Esophagus (tissue), 2 donors: ENCODE data around the gene MAP1LC3B. TPM values are rescaled to one million over a fixed set of nuclear protein-coding genes. Genes with fewer than 3 reads are reported as not detected.

Experiments
- H3K27ac ChIP-seq, 2 donors: one replicate each; pipeline ENCODE4 v1.5.1; 2013; ENCODE audit warnings: low read depth in 2 of 2, mild to moderate bottlenecking in 2 of 2, inconsistent platforms in 1 of 2, low read length in 1 of 2, moderate library complexity in 1 of 2
- H3K27me3 ChIP-seq, 2 donors: one replicate each; pipeline ENCODE4 v1.6.1; 2013; ENCODE audit warnings: low read length in 2 of 2, control low read depth in 1 of 2, mild to moderate bottlenecking in 1 of 2; ENCODE audit not compliant: insufficient read depth in 2 of 2, control insufficient read depth in 1 of 2
- H3K36me3 ChIP-seq, 2 donors: one replicate each; pipeline ENCODE4 v1.6.1; 2013; ENCODE audit warnings: low read length in 1 of 2; ENCODE audit not compliant: control insufficient read depth in 2 of 2, insufficient read depth in 2 of 2
- H3K4me1 ChIP-seq, 2 donors: one replicate each; pipeline ENCODE4 v1.6.1; 2013; ENCODE audit warnings: low read length in 1 of 2; ENCODE audit not compliant: control insufficient read depth in 2 of 2, insufficient read depth in 2 of 2
- H3K4me3 ChIP-seq, 2 donors: one replicate each; pipeline ENCODE4 v1.5.1; 2013; ENCODE audit warnings: low read length in 2 of 2, mild to moderate bottlenecking in 2 of 2, low read depth in 1 of 2, moderate library complexity in 1 of 2
- H3K9me3 ChIP-seq, 2 donors: one replicate each; pipeline ENCODE4 v1.6.1; 2013; ENCODE audit warnings: mild to moderate bottlenecking in 2 of 2, low read depth in 1 of 2, low read length in 1 of 2, moderate library complexity in 1 of 2; ENCODE audit not compliant: control insufficient read depth in 2 of 2, insufficient read depth in 1 of 2
- WGBS, 2 donors: extraction: QIAGEN DNeasy Blood & Tissue Kit; methylation state at CpG; one replicate each; pipeline ENCODE4 v1.1.7; 2013; 5-methylcytosine and 5-hydroxymethylcytosine counted together
- polyA plus RNA-seq, 2 donors: library from polyadenylated mRNA; stranded (reverse); fragments of 200-250 nt; gene quantifications; one replicate each; pipeline ENCODE4 v1.2.3, GENCODE V29; 2013
- donor health status: healthy with polysubstance abuse.
- donor health status: Bipolar disorder and iron deficiency.

The MAP1LC3B gene
- polyA plus RNA-seq, 2 donors, result 28.1 to 41.2 TPM

GRCh38 chr16:87435372-87436224 lies 43.5 kb downstream of the MAP1LC3B start:
- Histone ChIP-seq H3K4me3 (no peak overlapping the region), H3K27ac (peak overlapping the region; percentile 48 to 66), H3K36me3 (peaks cover 2 to 3% of the 10 kb centered on the region in 2 donors), H3K27me3 (no peaks in the 10 kb centered on the region), H3K4me1 (peaks cover 0 to 7% of the 10 kb centered on the region in 2 donors), H3K9me3 (no peaks in the 10 kb centered on the region)
- 68 to 71% methylated on average over 23 of the region's 23 CpGs for WGBS, 2 donors

GRCh38 chr16:87436225-87437172 lies 44.4 kb downstream of the MAP1LC3B start:
- Histone ChIP-seq H3K4me3 (peak overlapping the region in 1 of 2 donors; percentile 3), H3K4me1 (peaks cover 0 to 7% of the 10 kb centered on the region in 2 donors), H3K27me3 (no peaks in the 10 kb centered on the region), H3K27ac (peak overlapping the region in 1 of 2 donors; percentile 66), H3K36me3 (peaks cover 2% of the 10 kb centered on the region in 2 donors), H3K9me3 (no peaks in the 10 kb centered on the region)
- WGBS, 2 donors, result 62 to 66% methylated on average over 29 of the region's 29 CpGs

- Histone ChIP-seq H3K36me3 (peaks cover 0 to 3% of the 10 kb centered on the region in 2 donors), H3K9me3 (no peaks in the 10 kb centered on the region), H3K4me1 (peaks cover 5 to 7% of the 10 kb centered on the region in 2 donors), H3K4me3 (no peak overlapping the region), H3K27me3 (no peaks in the 10 kb centered on the region), H3K27ac (no peak overlapping the region)
- WGBS, 2 donors, result 94 to 95% methylated on average over 14 of the region's 14 CpGs
Observed at GRCh38 chr16:87437327-87437726, 45.2 kb downstream of the MAP1LC3B start.

- Histone ChIP-seq H3K4me1 (peaks cover 5% of the 10 kb centered on the region in 2 donors), H3K9me3 (no peaks in the 10 kb centered on the region), H3K36me3 (peaks cover 0 to 3% of the 10 kb centered on the region in 2 donors), H3K27me3 (no peaks in the 10 kb centered on the region), H3K4me3 (no peak overlapping the region), H3K27ac (no peak overlapping the region)
- WGBS, 2 donors, result 91 to 93% methylated on average over 17 of the region's 17 CpGs
Observed at GRCh38 chr16:87437911-87438610, 45.9 kb downstream of the MAP1LC3B start.

GRCh38 chr16:87438611-87438985 lies 46.5 kb downstream of the MAP1LC3B start:
- Histone ChIP-seq H3K9me3 (no peaks in the 10 kb centered on the region), H3K4me1 (peaks cover 5% of the 10 kb centered on the region in 2 donors), H3K27ac (no peak overlapping the region), H3K36me3 (peaks cover 0 to 3% of the 10 kb centered on the region in 2 donors), H3K4me3 (no peak overlapping the region), H3K27me3 (no peaks in the 10 kb centered on the region)
- 86 to 90% methylated on average over 9 of the region's 9 CpGs for WGBS, 2 donors

- 82 to 98% methylated on average over 10 of the region's 10 CpGs for WGBS, 2 donors
- H3K4me3 ChIP-seq, result no peak overlapping the region
- peaks cover 0 to 3% of the 10 kb centered on the region in 2 donors for H3K36me3 ChIP-seq
- H3K9me3 ChIP-seq, result no peaks in the 10 kb centered on the region
- H3K4me1 ChIP-seq, result peaks cover 5% of the 10 kb centered on the region in 2 donors
- H3K27ac ChIP-seq, result no peak overlapping the region
- H3K27me3 ChIP-seq, result no peaks in the 10 kb centered on the region
Observed at GRCh38 chr16:87439926-87440325, 47.8 kb downstream of the MAP1LC3B start.

- 93 to 95% methylated on average over 12 of the region's 12 CpGs for WGBS, 2 donors
- peaks cover 0 to 3% of the 10 kb centered on the region in 2 donors for H3K36me3 ChIP-seq
Observed at GRCh38 chr16:87441886-87442580, 49.9 kb downstream of the MAP1LC3B start.

GRCh38 chr16:87442581-87442966 lies 50.4 kb downstream of the MAP1LC3B start:
- Histone ChIP-seq H3K4me1 (peaks cover 2 to 5% of the 10 kb centered on the region in 2 donors), H3K9me3 (no peaks in the 10 kb centered on the region), H3K27ac (no peak overlapping the region), H3K27me3 (no peaks in the 10 kb centered on the region), H3K36me3 (peaks cover 0 to 3% of the 10 kb centered on the region in 2 donors), H3K4me3 (no peak overlapping the region)
- 87 to 90% methylated on average over 4 of the region's 4 CpGs for WGBS, 2 donors

More at GRCh38 chr16:87441886-87442580, 49.9 kb downstream of the MAP1LC3B start:
- Histone ChIP-seq H3K27ac (no peak overlapping the region), H3K9me3 (no peaks in the 10 kb centered on the region), H3K27me3 (no peaks in the 10 kb centered on the region), H3K4me3 (no peak overlapping the region), H3K4me1 (peaks cover 2 to 5% of the 10 kb centered on the region in 2 donors)
